ENCODE results near the gene MPZL1.

GRCh38 chr1:167704715-167705114, 17.1 kb upstream of the MPZL1 start:
- TF ChIP-seq, protein P1, sequence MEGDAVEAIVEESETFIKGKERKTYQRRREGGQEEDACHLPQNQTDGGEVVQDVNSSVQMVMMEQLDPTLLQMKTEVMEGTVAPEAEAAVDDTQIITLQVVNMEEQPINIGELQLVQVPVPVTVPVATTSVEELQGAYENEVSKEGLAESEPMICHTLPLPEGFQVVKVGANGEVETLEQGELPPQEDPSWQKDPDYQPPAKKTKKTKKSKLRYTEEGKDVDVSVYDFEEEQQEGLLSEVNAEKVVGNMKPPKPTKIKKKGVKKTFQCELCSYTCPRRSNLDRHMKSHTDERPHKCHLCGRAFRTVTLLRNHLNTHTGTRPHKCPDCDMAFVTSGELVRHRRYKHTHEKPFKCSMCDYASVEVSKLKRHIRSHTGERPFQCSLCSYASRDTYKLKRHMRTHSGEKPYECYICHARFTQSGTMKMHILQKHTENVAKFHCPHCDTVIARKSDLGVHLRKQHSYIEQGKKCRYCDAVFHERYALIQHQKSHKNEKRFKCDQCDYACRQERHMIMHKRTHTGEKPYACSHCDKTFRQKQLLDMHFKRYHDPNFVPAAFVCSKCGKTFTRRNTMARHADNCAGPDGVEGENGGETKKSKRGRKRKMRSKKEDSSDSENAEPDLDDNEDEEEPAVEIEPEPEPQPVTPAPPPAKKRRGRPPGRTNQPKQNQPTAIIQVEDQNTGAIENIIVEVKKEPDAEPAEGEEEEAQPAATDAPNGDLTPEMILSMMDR (IDR thresholded peaks at IDR 0.05 in 4 of 5, conservative IDR thresholded peaks at IDR 0.05 in 1 of 5): no peak
- no peak for TF ChIP-seq POLR2A (IDR thresholded peaks at IDR 0.05)

All from gastrocnemius medialis (tissue), 4 donors.